GM18867 (cell line): Measurements from ENCODE around the gene GLB1L2.

Source experiments
- ATAC-seq: cut with Tn5 transposase; IDR thresholded peaks from one replicate; pipeline ENCODE4 v1.9.1; 2021; ENCODE audit warnings: mild to moderate bottlenecking, moderate library complexity; ENCODE audit not compliant: unreplicated experiment

GLB1L2 gene

DNA sequence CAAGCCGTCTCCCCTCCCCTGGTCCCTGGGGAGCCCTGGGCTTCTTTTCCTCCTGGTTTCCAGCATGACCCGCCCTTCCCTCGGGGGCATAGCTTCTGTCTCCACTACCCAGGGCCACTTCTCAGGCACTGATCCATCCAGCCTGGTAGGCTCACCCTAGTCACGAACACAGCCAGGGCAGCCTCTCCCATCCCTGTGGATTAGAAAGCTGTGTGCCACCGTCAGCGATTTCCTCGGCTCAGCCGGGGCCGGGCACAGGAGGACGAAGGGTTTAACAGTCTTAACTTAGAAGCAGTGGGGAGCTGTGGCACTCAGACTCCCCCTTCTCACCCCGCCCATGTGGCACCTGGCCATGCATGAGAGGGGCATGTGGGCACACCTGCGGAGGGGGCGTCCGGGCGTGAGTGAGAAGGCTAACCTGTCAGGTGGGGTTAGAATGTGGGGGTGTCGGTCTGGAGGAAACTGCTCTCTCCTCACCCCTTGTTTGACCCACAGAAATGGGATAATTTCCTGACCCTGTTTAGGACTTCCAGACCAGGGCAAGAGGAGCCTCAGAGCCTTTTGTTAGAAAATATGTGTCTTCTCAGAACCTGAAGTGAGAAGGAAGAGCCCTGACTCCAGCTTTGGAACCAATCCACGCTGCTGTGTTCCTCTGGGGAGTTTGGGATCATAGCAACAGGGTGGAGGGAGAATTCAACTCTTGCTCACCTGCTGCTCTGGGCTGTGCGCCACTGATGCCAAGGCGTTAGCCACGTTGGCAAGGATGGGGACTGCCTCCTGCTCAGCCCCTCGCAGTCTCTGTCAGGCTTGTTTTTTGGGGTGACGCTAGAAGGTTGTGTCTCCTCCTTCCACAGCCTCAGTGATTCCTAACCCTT, 14.6 kb downstream of the GLB1L2 start:
- no peak for ATAC-seq

DNA sequence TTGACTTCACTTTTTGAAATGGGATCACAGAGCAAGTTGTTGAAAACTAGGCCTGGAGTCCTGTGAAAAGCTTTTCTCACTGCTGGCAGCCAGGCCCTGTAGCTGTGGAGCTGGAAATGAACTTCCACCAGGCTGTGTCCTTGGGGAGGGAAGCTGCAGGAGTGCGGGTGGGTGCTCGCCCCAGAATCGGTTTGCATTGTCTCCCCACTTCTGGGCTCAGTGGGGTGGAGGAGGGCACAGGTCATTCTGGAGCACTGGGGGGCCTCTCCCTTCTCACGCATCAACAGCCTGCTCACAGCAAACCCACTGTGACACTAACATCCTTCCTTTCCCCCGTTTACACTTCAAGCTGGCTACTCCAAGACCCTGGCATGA, 15.2 kb downstream of the GLB1L2 start:
- ATAC-seq, result no peak

DNA sequence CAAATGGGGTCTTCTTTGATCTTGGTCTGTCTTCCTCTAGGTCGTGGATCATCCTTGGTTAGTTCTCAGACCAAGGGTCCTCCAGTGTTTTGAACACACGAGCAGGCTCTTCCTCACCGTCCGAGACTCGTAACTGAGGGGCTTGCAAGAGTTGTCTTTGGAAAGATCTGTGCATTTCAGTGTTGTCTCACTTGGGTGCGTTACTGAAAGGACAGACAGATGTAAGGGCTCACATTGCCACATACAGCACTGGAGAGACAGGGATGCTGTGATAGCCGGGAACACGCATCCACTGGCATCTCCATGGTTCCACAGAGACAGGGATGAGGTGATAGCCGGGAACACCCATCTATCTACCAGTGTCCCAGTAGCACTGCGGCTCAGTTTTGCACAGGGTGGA, 15.7 kb downstream of the GLB1L2 start:
- no peak for ATAC-seq

DNA sequence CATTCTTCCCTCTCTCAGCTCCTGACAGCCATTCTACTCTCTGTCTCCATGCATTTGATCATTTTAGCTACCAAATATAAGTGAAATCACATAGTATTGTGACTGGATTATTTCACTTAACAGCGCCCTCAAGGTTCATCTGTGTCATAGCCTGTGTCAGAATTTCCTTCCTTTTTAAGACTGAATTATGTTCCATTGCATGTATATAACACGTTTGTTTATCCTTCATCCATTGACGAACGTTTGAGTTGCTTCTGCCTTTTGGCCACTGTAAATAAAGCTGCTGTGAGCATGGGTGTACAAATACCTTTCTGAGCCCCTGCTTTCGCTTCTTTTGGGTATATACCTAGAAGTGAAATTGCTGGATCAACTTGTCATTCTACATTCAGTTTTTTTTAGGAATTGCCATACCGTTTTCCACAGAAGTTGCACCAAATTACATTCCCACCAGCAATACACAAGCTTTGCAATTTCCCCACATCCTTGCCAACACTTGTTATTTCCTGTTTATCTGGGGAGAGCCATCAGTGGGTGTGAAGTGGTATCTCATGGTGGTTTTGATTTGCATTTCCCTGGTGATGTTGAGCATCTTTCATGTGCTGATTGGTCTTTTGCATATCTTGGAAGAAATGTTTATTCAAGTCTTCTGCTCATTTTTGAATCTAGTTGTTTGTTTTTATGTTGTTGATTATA, 17.5 kb downstream of the GLB1L2 start:
- ATAC-seq, result peak; percentile 78

DNA sequence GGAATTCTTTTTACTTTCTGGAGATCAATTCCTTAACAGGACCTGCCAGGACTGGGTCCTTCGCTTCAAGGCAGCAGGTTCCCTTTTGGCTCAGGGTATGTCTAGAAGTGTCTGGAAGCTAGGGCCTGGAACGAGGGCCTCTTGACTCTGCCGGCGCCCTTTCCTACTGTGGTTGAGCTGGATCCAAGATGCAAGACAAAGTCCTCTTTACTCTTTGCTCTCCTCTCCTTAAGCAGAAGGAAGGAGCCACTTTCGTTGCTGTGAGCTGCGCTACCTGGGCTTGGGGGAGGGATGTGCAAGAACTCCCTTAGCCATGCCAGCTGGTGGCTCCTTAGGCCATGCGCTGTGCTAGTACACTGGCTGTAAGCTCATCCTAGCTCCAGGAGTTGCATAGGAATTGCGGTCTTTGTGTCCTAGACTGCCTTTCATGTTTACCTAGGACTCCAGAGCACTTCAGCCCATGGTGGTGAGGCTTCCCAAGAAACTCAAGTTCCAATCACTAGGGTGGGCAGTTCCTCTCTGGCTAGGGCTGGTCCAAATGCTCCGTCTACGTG, 18.1 kb downstream of the GLB1L2 start:
- peak; percentile 24 for ATAC-seq

DNA sequence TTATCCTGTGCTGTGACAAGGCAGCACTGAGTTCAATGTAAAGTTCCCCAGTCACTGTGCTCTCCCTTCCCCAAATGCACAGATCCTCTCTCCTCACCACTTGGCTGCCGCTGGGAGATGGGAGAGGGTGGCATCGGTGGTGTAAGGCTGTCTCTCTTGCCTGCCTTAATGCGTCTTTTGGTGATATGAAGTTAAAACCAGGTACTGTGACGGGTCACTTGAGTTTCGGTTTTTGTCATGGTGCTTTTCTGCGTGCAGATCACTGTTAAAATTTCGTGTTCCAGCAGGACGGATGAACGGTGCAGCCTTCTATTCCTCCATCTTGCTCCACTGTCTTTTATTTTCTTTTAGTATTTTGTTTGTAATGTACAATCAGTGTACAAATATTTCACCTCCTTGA, 18.6 kb downstream of the GLB1L2 start:
- peak; percentile 64 for ATAC-seq

DNA sequence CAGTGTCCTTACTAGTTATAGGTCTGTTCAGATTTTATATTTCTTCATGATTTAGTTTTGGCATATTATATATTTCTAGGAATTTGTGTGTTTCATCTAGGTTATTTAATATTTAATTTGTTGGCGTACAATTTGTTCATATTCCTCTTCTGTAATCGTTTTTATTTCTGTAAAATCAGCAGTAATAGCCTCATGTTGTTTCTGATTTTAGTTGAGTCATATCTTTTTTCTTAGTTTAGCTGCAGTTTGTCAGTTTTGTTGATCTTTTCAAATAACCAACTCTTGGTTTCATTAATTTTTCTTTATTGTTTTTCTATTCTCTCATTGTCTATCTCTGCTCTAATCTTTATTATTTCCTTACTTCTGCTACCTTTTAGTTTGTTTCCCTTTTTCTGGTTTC, 20.3 kb downstream of the GLB1L2 start:
- ATAC-seq, result no peak

DNA sequence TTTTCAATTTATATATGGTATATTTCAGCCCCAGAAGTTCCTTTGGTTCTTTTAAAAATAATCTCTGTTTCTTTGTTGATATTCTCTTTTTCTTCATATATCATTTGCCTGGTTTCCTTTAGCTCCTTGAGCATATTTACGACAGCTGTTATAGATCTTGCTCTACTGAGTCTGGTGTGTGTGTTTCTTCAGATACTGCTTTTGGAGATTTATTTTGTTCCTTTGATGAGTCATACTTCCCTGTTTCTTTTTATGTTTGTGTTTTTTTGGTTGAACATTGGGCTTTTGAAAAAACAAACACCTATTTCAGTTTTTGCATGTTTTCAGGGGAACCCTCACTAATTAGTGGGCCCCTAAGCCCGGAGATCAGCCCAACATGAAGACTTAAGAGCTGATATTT, 23.3 kb downstream of the GLB1L2 start:
- ATAC-seq, result no peak

DNA sequence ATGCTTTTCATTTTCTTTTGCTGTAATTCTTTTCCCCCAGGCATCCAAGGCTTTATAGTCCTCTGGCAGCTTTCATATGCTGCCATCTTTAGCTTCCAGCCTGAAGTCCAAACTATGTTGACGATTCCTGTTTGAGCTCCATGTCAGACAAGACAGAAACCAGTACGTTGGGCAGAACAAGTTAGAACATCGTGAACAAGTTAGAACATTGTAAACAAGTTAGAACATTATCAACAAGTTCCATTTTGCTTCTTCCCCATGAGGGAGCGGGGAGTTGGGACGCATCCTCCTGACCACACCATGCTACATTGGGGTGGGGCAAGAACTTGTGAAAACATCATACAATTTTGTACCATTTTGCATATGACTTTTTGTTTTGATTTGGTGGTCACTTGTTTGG, 23.9 kb downstream of the GLB1L2 start:
- ATAC-seq, result no peak

DNA sequence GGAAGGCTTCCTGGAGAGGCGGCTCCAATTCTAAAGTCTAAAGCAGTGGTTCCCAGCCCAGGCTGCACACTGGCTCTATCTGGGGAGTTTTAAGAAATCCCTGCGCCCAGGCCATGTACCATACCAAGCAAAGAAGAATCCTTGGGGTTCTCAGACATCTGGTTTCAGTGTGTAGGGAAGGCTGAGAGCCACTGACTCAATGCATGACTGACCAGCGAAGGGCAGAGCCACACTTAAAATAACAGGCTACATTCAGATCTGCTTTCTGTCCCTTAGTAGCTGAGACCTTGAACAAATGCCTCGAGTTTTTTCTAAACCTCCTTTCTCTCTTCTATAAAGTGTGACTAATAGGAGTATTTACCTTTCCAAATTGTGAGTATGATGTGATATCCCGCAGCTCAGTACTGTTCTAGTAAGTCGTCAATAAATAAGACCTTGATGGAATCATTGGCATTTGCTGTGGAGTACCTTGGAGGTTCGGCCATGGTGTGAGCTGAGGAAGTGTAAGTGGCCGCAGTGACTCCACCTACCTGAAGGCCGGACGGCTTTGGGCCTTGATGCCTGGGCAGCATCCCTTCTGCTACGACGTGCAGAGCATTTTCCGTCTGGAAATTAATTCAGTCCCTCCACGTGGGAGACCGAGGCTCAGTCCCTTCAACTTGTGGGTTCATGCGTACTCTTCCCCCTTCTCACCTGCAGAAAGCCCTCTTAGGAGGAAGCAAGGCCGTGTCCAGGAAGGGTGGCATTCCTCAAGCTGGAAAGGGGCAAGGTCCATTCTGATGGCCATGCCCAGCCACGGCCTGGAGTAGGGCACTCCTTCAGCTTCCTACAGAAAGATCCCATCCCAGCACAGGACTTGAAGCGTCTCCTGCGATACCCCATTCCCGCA, 25.1 kb downstream of the GLB1L2 start:
- ATAC-seq, result no peak

DNA sequence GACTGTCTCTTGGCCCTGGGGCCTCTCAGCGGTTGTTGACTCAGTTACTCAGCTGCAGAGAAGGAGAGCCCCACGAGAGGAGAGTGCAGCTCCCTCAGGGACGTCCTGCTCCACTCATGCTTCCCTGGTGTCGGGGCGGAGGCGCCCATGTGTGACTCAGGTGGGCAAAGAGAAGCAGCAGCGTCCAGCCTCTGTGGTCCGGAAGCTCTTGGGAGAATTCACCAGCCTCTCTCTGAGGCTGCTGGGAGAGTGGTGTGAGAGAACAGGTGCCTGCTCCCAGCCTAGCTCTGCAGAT, 25.7 kb downstream of the GLB1L2 start:
- no peak for ATAC-seq

DNA sequence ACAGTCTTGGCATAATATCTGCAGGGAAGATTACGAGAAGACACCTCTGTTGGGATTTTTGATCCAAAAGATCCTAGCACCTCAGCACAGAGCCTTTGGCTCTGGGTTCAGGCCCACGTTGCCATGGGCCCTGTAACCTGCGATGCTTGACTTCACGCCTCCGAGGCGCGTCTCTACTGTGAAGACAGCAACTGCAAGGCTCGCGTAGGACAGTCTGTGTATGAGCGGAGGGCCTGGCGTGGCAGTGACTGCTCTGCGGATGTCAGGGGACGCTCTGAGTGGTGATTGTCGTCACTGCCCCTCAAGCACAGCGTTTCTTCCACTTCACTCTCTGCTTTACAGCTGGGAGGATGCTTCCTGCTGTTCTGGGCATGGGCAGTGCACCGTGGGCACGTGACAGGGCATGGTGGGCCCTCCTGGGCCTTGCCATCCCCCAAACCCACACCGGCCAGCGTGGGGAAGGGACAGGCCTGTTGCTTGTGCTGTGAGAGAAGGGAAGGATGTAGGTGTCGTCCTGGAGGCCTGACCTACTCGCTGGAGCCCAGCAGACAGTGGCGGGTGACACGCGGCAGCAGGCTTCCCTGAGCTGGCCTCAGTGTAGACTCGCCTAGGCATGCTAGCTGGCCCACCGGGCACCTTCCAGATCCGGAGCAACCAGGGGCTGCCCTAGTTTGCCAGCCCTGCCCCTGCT, 26.5 kb downstream of the GLB1L2 start:
- no peak for ATAC-seq

DNA sequence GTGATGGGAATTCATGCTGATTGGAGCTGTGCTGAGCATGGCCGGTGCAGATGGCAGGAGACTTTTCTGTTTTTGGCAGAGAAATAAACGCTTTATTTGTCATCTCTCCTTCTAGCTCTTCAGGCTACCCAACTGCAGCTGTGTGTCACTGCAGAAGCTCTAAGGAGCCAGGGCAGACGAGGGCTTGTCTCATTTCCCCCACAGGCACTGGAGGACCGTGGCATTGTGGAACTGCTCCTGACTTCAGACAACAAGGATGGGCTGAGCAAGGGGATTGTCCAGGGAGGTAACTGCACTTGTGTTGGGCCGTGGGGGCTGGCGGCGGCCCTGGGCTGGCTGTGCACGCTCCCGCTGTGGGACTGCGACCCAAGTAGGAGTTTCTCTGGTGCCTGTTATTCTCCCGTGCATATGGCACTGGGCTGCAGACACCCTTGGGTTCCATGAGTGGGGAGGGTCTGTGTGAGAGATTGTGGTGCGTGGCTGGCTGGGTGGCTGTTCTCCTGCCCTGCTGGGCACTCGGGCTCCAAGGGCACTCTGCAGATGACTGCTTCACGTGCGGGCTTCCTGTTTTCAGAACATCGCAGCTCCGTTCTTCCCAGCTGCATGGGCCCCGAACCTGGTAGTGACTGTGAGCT, 27.2 kb downstream of the GLB1L2 start:
- ATAC-seq, result no peak

DNA sequence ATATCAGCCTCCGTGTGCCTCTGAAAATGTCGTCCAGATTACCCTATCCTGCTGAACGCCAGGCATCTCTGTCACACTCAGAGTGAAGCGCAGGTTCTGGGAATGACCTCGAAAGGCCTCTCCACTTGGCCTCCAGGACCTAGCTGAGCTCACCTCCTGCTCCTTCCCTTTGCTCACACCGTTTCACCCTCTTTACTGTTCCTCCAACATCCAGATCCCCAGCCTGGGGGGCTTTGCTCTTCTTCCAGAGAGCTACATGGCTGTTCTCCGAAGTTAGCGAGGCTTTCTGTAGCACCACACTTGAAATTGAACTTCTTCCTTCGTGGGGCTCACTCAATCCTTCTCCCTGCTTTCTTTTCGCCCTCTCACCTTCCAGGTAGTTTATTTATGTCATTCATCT, 27.9 kb downstream of the GLB1L2 start:
- no peak for ATAC-seq

DNA sequence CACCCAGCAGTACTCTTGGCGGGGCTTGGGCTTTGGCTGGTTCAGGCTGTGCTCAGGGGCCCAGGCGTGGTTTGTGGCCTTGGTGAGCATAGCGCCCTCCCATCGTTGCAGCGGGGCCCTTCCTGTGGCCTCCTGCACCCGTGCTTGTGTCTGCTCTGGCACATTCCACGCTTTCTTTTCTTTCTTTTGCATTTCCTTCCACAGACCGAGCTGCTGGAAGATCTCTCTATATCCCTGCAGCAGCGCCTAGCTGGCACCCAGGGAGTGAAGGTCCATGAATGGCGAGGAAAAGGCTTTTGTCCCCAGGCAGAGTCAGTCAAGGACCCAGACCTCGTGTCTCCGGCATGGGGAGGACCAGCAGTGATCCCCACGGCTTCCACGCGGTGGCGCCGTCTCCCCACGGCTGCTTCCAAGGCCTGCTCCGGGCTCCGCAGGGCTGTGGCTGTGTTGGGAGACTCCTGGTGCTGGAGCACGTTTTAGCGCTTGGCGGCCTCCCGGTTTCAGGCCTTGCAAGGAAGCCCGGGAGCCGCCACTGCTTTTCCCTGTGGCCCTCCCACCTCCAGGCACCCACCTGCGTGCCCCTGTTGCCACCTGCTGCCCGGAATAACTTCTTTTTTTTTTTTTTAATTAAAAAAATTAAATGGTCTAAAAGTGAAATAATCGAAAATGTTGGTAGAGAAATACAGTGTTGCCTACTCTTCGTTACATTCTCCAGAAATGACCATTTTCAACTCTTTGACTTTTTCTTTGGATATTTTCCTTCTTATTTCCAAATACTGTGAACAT, 28.5 kb downstream of the GLB1L2 start:
- peak; percentile 79 for ATAC-seq

DNA sequence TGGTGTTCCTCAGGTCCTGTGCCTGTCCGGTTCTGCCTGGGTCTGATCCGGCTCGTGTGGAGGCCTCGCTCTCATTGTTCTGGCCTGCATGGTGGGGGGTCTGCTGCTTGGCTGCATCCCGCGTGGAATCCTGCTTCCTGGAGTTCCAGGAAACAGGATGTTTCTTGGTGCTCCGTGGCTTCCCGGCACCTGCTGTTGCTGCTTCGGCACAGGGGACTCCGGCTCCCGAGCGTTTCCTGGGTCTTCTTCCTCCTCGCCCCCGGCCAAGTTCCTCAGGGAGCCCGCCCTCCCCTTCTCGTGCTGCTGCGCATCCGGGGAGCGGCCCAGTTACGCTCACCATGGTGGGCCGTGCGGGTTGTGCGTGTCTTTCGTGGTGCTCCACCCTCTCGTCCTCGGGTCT, 29.9 kb downstream of the GLB1L2 start:
- ATAC-seq, result no peak

DNA sequence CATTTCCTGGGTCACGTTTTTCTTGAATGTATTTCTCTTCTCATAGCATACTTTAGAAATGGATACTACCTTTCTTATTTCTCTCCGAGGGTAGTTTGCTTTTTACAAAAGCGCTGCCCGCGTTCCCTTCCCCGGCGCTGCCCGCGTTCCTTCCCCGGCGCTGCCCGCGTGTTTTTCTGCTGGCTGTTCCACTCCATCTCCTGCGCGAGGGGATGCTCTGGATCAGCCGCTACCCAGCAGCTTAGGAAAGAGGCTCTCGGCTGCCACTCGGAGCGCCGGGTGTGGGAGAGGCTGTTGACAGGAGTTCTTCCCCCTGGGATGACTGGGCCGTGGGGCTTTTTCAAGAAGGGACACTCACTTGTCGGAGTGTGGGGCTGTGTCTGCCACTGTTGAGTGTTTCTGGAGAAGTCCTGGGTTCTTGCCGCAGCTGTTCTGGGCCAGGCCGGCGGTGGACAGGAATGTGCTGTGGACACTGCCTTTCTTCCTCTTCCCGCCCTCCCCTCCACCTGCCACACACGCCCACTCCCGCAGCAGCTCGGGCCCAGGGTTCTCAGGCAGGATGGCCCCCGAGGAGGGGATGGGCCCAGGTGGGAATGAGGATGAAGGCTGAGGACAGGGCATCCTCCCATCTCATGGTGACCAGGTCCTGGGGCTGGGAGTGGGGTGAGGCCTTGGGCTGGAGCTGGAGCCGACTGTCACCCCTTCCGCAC, 30.6 kb downstream of the GLB1L2 start:
- ATAC-seq, result no peak

DNA sequence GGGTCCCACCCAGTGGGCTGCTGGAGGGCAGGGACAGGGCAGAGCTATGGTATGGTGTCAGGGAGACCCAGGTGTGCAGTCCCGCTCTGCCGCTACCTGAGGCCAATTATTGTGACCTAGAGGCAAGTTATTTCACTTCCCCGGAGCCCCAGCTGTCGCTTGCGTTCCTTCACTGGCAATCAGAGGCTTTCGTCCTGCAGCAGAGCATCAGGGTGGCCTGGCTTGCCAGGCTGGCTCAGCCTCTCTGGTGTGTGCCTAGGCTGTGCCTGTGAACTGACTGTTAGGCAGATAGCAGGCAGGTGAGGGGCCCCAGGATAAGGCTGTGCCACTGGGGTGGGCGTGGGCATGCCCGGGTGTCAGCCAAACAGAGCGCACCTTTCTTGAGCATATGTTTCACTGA, 31.4 kb downstream of the GLB1L2 start:
- no peak for ATAC-seq

DNA sequence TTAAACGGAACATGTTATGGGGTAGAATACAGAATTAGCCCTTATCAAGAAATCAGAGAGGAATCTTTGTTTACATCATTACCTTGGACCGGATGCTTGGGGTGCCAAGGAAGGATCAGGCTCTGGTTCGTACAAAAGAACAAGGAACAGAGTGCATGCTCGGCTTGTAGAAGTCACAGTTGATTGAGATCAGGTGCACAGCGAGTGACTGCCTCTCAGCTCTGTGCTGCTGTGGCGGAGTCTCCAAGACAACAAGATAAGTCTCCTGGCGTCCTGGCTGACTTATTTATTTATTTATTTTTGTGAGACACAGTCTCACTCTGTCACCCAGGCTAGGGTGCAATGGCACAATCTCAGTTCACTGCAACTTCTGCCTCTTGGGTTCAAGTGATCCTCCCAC, 31.8 kb downstream of the GLB1L2 start:
- no peak for ATAC-seq
